LNCaP clone FGC (cell line): ENCODE data around the gene SEMA6B.
"Not testable (repeated sequence)": the region's sequence is repeated elsewhere in the genome, so short reads cannot be mapped to it uniquely, and the experiment has no call there.

Experiments
- DNase-seq: peaks from one replicate; pipeline ENCODE4 v3.0.0-alpha.2; 2011; ENCODE audit warnings: low read depth
- H3K4me3 ChIP-seq: 2 replicates; pipeline ENCODE4 v1.5.1; 2011; ENCODE audit warnings: mild to moderate bottlenecking, low read depth, low read length, control low read depth
- TF ChIP-seq, protein P1 (sequence below): IDR thresholded peaks from 2 replicates; pipeline ENCODE4 v1.5.1; 2012; ENCODE audit warnings: mild to moderate bottlenecking; ENCODE audit not compliant: control insufficient read depth, insufficient read depth; ENCODE audit errors: extremely low read depth

Gene SEMA6B

GRCh38 chr19:4600082-4600481, 40.6 kb upstream of the SEMA6B start:
- no peak overlapping the region for H3K4me3 ChIP-seq
- no peak for DNase-seq
- TF ChIP-seq, protein P1, sequence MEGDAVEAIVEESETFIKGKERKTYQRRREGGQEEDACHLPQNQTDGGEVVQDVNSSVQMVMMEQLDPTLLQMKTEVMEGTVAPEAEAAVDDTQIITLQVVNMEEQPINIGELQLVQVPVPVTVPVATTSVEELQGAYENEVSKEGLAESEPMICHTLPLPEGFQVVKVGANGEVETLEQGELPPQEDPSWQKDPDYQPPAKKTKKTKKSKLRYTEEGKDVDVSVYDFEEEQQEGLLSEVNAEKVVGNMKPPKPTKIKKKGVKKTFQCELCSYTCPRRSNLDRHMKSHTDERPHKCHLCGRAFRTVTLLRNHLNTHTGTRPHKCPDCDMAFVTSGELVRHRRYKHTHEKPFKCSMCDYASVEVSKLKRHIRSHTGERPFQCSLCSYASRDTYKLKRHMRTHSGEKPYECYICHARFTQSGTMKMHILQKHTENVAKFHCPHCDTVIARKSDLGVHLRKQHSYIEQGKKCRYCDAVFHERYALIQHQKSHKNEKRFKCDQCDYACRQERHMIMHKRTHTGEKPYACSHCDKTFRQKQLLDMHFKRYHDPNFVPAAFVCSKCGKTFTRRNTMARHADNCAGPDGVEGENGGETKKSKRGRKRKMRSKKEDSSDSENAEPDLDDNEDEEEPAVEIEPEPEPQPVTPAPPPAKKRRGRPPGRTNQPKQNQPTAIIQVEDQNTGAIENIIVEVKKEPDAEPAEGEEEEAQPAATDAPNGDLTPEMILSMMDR, result no peak

GRCh38 chr19:4598712-4599111, 39.2 kb upstream of the SEMA6B start:
- no peak for DNase-seq
- H3K4me3 ChIP-seq, result no peak overlapping the region

DNA sequence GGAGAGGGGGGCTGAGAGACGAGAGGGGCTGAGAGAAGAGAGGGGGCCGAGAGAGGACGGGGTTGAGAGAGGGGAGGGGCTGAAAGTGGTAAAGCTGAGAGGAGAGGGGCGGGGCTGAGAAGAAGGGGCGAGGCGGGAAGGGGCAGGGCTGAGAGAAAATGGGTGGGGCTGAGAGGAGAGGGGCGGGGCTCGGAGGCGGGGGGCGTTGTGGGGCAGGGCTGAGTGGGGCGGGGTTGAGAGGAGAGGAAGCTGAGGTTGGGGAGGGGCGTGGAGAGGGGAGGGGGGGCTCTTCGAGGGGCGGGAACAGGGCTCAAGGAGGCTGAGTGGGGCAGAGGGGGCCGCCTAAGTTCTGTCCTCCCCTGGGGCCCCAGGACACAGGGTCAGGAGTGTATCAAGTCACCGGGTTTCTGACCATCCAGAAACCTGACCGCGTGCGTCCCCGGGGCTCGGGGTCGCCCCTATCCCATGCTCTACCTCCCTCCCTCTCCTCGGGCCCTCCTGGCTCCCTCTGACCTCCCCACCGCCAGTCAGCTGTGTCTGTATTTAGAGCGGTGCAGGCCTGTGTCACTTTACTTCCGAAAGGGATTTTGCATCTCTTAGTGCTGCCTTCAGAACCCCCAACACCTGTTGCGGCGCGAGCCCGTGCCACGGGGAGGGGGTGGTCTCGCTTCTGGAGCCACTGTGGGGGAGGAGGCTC, 38.6 kb upstream of the SEMA6B start:
- no peak overlapping the region for H3K4me3 ChIP-seq
- TF ChIP-seq, protein P1, result no peak
- DNase-seq, result no peak

More at GRCh38 chr19:4598712-4599111, 39.2 kb upstream of the SEMA6B start:
- TF ChIP-seq, protein P1, result no peak

GRCh38 chr19:4597278-4597974, 37.9 kb upstream of the SEMA6B start:
- TF ChIP-seq, protein P1, result no peak
- H3K4me3 ChIP-seq, result no peak overlapping the region
- DNase-seq, result no peak

DNA sequence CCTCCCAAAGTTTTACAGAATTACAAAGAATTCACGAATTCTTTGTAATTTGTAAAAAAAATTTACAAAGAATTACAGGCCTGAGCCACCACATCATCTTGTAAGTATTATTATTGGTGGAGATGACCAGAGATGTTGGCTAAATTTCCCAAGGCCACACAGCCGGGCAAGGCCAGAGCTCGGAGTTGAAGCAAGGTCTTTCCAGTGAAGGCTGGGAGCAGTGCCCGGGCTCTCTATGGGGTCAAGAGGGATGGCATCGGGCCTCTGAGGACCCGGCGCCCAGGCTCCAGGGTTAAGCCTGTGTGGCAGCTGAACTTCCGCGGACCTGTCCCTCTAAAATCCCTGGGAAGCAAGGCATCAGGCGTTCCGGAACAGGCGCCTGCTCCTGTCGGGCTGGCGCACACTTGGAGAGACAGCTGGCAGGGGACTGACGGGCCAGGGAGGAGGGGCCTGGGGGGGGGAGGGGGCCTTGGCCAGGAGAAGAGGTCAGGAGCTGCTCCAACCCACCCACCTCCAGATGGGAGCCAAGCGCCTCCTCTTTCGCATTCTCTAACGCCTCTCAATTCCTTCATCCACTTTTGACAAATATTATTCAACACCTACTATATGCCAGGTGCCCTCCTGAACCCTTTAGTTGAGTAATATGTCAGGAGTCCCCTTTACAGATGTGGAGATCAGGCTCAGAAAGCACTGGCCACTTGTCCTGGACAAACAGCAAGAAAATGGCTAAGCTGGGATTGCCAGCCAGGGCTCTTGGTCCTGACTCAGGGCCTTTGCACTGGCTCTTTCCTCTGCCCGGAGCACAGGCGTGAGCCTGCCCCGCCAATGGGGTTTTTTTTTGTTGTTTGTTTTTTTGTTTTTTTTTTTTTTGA, 36.8 kb upstream of the SEMA6B start:
- H3K4me3 ChIP-seq, result no peak overlapping the region
- TF ChIP-seq, protein P1, result no peak
- no peak for DNase-seq

GRCh38 chr19:4595158-4595557, 35.7 kb upstream of the SEMA6B start:
- DNase-seq, H3K4me3 ChIP-seq: not testable (repeated sequence)

DNA sequence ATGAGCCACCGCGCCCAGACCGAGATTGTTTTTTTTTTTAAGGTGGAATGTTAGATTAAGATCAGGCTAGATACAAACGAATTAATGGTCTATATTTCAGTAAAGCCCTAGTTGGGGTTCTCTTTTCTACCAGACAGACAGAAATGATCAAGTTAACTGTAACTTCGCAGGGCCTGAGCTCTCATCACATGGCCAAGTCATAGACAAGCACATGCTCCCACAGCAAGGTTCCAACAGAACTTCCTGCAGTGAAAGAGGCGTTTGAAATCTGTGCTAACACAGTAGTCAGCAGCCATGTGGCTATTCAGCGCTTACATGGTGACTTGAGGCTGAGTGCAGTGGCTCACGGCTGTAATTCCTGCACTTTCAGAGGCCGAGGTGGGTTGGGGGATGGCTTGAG, 34.7 kb upstream of the SEMA6B start:
- no peak for DNase-seq
- no peak overlapping the region for H3K4me3 ChIP-seq

More for the DNA sequence above, 34.7 kb upstream of the SEMA6B start:
- TF ChIP-seq, protein P1, result no peak
